Ammon's horn (tissue), 1 donor: Measurements from ENCODE around the gene DKK3.
A peak's percentile ranks its signal among the peaks of the same experiment; 100 is the strongest.
"Not testable (repeated sequence)": the region's sequence is repeated elsewhere in the genome, so short reads cannot be mapped to it uniquely, and the experiment has no call there.

Source experiments
- DNase-seq: peaks from one replicate; pipeline ENCODE4 v3.0.0-alpha.2; 2016; ENCODE audit warnings: low spot score

The DKK3 gene

GRCh38 chr11:12007769-12008737 is at the start of gene DKK3:
DKK3 (minus strand) TSS chr11:12008626; CDS start chr11:12008582, 44 bp downstream.
- DNase-seq = peak; percentile 70

- DNase-seq = no peak
Measured at GRCh38 chr11:12057299-12057980, 49.0 kb upstream of the DKK3 start.

- no peak for DNase-seq
Measured at GRCh38 chr11:12056119-12056518, 47.7 kb upstream of the DKK3 start.

- DNase-seq = no peak
Measured at GRCh38 chr11:12053606-12054361, 45.4 kb upstream of the DKK3 start.

- DNase-seq = no peak
Measured at GRCh38 chr11:12052676-12053605, 44.5 kb upstream of the DKK3 start.

GRCh38 chr11:12051287-12051662 is 42.8 kb upstream of the DKK3 start:
- DNase-seq = peak; percentile 69

- DNase-seq = no peak
Measured at GRCh38 chr11:12050470-12051286, 42.3 kb upstream of the DKK3 start.

GRCh38 chr11:12048936-12049790 is 40.7 kb upstream of the DKK3 start:
- no peak for DNase-seq

- DNase-seq = no peak
Measured at GRCh38 chr11:12046636-12047236, 38.3 kb upstream of the DKK3 start.

GRCh38 chr11:12045914-12046635 is 37.6 kb upstream of the DKK3 start:
- DNase-seq = no peak

GRCh38 chr11:12044799-12045198 is 36.4 kb upstream of the DKK3 start:
- DNase-seq = no peak

- peak; percentile 85 for DNase-seq
Measured at GRCh38 chr11:12043959-12044791, 35.7 kb upstream of the DKK3 start.

GRCh38 chr11:12043221-12043620 is 34.8 kb upstream of the DKK3 start:
- no peak for DNase-seq

GRCh38 chr11:12042215-12042676 is 33.8 kb upstream of the DKK3 start:
- DNase-seq = no peak

- DNase-seq = not testable (repeated sequence)
Measured at GRCh38 chr11:12040719-12041118, 32.3 kb upstream of the DKK3 start.

- no peak for DNase-seq
Measured at GRCh38 chr11:12032968-12033367, 24.5 kb upstream of the DKK3 start.

- DNase-seq = no peak
Measured at GRCh38 chr11:12031856-12032544, 23.6 kb upstream of the DKK3 start.
